ENCODE results near the gene CMKLR1.

CMKLR1 gene

GRCh38 chr12:108360487-108360886, 21.4 kb upstream of the CMKLR1 start:
- DNase-seq, result no peak

- DNase-seq, result no peak
Observed at GRCh38 chr12:108360057-108360456, 20.9 kb upstream of the CMKLR1 start.

- no peak for DNase-seq
Observed at GRCh38 chr12:108358580-108358965, 19.5 kb upstream of the CMKLR1 start.

GRCh38 chr12:108357834-108358579, 18.9 kb upstream of the CMKLR1 start:
- DNase-seq, result no peak

- DNase-seq, result no peak
Observed at GRCh38 chr12:108356835-108357806, 18.0 kb upstream of the CMKLR1 start.

GRCh38 chr12:108355069-108355468, 16.0 kb upstream of the CMKLR1 start:
- DNase-seq, result no peak

GRCh38 chr12:108352591-108352990, 13.5 kb upstream of the CMKLR1 start:
- DNase-seq, result no peak

GRCh38 chr12:108350511-108350910, 11.4 kb upstream of the CMKLR1 start:
- DNase-seq, result no peak

GRCh38 chr12:108349278-108349688, 10.2 kb upstream of the CMKLR1 start:
- DNase-seq, result no peak

GRCh38 chr12:108348842-108349241, 9.7 kb upstream of the CMKLR1 start:
- no peak for DNase-seq

- DNase-seq, result no peak
Observed at GRCh38 chr12:108346727-108347710, 7.9 kb upstream of the CMKLR1 start.

- no peak for DNase-seq
Observed at GRCh38 chr12:108345716-108346633, 6.9 kb upstream of the CMKLR1 start.

- DNase-seq, result no peak
Observed at GRCh38 chr12:108342985-108343384, 3.9 kb upstream of the CMKLR1 start.

GRCh38 chr12:108341854-108342847, 3.0 kb upstream of the CMKLR1 start:
- DNase-seq, result no peak

- no peak for DNase-seq
Observed at GRCh38 chr12:108341356-108341755, 2.2 kb upstream of the CMKLR1 start.

- DNase-seq, result no peak
Observed at GRCh38 chr12:108340037-108340436, 926 bp upstream of the CMKLR1 start.

GRCh38 chr12:108337235-108338223, 1.6 kb downstream of the CMKLR1 start:
- no peak for DNase-seq

- no peak for DNase-seq
Observed at GRCh38 chr12:108335349-108336119, 3.6 kb downstream of the CMKLR1 start.

Measured in activated CD8-positive, alpha-beta memory T cell treated with anti-CD3 and anti-CD28 coated beads for 24 hours (primary cell).